Measurements from ENCODE around the gene PRKCI.
"Not testable (repeated sequence)": the region's sequence is repeated elsewhere in the genome, so short reads cannot be mapped to it uniquely, and the experiment has no call there.

DNA sequence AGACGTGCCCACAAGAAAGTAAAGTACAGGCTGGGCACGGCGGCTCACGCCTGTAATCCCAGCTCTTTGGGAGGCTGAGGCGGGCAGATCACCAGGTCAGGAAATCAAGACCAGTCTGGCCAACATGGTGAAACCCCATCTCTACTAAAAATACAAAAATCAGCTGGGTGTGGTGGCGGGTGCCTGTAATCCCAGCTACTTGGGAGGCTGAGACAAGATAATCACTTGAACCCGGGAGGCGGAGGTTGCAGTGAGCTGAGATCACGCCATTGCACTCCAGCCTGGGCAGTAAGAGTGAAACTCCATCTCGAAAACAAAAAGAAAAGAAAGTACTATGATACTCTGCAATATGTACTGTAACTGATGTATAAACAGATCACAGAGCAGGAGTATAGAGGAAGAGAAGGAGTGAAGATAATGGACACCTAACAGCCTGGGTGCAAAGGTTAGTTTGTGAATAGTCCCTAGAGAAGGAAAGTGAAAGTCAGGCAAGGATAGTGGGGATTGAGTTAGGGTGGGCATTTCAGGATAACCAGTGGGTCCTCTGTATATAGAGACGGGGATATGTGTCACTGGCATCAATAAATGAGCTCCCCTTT, 16.0 kb upstream of the PRKCI start:
- TF ChIP-seq, protein P1, sequence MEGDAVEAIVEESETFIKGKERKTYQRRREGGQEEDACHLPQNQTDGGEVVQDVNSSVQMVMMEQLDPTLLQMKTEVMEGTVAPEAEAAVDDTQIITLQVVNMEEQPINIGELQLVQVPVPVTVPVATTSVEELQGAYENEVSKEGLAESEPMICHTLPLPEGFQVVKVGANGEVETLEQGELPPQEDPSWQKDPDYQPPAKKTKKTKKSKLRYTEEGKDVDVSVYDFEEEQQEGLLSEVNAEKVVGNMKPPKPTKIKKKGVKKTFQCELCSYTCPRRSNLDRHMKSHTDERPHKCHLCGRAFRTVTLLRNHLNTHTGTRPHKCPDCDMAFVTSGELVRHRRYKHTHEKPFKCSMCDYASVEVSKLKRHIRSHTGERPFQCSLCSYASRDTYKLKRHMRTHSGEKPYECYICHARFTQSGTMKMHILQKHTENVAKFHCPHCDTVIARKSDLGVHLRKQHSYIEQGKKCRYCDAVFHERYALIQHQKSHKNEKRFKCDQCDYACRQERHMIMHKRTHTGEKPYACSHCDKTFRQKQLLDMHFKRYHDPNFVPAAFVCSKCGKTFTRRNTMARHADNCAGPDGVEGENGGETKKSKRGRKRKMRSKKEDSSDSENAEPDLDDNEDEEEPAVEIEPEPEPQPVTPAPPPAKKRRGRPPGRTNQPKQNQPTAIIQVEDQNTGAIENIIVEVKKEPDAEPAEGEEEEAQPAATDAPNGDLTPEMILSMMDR (IDR thresholded peaks at IDR 0.05; ENCODE audit: insufficient read depth, low read length, poor library complexity, severe bottlenecking), result not testable (repeated sequence)
- TF ChIP-seq EZH2phosphoT487 (conservative IDR thresholded peaks at IDR 0.05; ENCODE audit: low read length), result not testable (repeated sequence)
